Measurements from ENCODE around the gene PALD1.

- no peak for TF ChIP-seq CTCF (conservative IDR thresholded peaks at IDR 0.05)
- TF ChIP-seq ZFX (IDR thresholded peaks at IDR 0.05): no peak
These were observed 59.6 kb downstream of the PALD1 start for GRCh38 chr10:70538195-70538520.
